ENCODE data around the gene PLD5.

Gene PLD5

DNA sequence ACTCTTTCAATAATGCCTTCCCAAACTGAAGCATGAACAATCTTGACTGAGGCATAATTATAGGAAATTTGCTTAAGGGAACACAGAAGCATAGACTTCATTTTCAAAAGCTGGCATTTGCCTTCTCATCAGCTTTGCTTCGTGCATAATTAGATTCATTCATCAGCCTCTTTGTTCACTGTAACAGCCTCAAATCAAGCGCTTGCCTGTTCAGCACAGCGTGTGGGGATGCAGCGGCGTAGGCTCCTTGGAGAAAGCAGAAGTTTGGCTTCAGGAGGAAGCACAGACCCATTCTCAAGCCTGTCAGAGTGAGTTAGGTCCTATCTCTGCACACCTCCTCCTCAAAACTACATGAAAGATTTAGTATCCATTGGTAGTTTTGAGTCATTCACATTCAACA, 279.2 kb downstream of the PLD5 start:
- no peaks in the 10 kb centered on the region for H3K27me3 ChIP-seq (replicated peaks; ENCODE audit: control insufficient read depth, insufficient read depth, low read length)
- no peak overlapping the region for H3K4me3 ChIP-seq (replicated peaks; ENCODE audit: low read depth, low read length)
- DNase-seq (ENCODE audit: extremely low read depth, insufficient read length): no peak
- no peaks in the 10 kb centered on the region for H3K36me3 ChIP-seq (ENCODE audit: control insufficient read depth, insufficient read depth, low read length)
- TF ChIP-seq, protein P1, sequence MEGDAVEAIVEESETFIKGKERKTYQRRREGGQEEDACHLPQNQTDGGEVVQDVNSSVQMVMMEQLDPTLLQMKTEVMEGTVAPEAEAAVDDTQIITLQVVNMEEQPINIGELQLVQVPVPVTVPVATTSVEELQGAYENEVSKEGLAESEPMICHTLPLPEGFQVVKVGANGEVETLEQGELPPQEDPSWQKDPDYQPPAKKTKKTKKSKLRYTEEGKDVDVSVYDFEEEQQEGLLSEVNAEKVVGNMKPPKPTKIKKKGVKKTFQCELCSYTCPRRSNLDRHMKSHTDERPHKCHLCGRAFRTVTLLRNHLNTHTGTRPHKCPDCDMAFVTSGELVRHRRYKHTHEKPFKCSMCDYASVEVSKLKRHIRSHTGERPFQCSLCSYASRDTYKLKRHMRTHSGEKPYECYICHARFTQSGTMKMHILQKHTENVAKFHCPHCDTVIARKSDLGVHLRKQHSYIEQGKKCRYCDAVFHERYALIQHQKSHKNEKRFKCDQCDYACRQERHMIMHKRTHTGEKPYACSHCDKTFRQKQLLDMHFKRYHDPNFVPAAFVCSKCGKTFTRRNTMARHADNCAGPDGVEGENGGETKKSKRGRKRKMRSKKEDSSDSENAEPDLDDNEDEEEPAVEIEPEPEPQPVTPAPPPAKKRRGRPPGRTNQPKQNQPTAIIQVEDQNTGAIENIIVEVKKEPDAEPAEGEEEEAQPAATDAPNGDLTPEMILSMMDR (IDR thresholded peaks at IDR 0.05; ENCODE audit: insufficient read depth, low read length, poor library complexity, severe bottlenecking): no peak

DNA sequence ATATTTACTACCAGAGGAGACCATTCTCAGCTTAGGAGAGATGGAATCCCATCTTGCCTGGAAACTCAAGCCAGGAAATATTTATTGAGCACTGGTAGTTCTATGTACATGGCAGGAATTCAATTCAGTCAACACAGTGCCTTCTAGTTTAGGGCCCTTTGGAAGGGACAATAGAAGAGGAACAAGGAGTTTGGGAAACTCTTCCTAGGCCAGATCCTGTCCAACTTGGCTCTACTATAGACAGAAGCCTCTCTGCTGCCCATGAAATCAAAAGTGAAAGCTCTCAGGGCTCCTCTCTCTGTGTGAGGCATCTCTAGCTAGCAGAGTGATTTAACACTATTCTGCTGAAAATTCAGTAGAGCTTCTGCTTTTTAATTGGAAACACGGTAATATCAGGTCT, 281.0 kb downstream of the PLD5 start:
- Histone ChIP-seq H3K4me3 (replicated peaks; ENCODE audit: low read depth, low read length) (no peak overlapping the region), H3K27me3 (replicated peaks; ENCODE audit: control insufficient read depth, insufficient read depth, low read length) (no peaks in the 10 kb centered on the region)
- TF ChIP-seq, protein P1 (IDR thresholded peaks at IDR 0.05; ENCODE audit: insufficient read depth, low read length, poor library complexity, severe bottlenecking): no peak

DNA sequence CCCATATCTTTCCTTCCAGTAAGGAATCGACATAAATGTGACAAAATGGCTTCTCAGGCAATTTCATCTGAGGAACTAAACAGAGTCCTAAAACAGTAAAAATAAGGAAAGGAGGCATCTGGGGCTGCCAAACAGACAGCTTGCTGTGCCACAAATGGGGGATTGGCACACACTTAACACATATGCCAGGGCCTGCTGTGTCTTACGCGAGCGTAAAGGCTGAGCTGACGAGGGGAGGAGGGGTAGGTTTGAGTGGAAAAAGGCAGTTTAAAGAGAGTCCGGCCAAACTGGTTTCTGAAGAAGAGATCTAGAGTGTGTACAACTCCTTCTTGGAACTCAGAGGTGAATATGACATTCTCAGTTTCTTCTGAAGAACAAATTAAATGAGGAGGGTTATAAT, 281.5 kb downstream of the PLD5 start:
- H3K4me3 ChIP-seq (replicated peaks; ENCODE audit: low read depth, low read length): no peak overlapping the region
- H3K36me3 ChIP-seq (ENCODE audit: control insufficient read depth, insufficient read depth, low read length): no peaks in the 10 kb centered on the region
- no peak for DNase-seq (ENCODE audit: extremely low read depth, insufficient read length)
- TF ChIP-seq, protein P1 (IDR thresholded peaks at IDR 0.05; ENCODE audit: insufficient read depth, low read length, poor library complexity, severe bottlenecking): no peak
- H3K27me3 ChIP-seq (replicated peaks; ENCODE audit: control insufficient read depth, insufficient read depth, low read length): no peaks in the 10 kb centered on the region

More for the DNA sequence above, 281.0 kb downstream of the PLD5 start:
- DNase-seq (ENCODE audit: extremely low read depth, insufficient read length): no peak
- no peaks in the 10 kb centered on the region for H3K36me3 ChIP-seq (ENCODE audit: control insufficient read depth, insufficient read depth, low read length)

DNA sequence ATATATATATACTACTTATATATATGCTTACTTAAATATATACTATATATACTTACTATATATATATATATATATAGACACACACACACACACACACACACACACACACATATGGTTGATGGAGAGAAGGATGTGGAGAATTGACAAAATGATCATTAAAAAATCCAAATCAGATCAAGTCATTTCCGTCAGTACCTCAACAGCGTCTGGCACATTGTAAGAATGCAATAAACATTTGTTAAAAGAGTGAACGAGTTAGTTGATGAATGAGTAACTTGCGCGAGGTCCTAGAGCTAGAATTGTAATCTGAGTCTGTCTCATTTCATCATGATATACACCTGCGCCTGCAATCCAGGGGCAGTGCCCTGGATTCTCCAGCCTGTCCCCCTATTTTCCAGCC, 282.6 kb downstream of the PLD5 start:
- no peak for DNase-seq (ENCODE audit: extremely low read depth, insufficient read length)
- Histone ChIP-seq H3K4me3 (replicated peaks; ENCODE audit: low read depth, low read length) (no peak overlapping the region), H3K27me3 (replicated peaks; ENCODE audit: control insufficient read depth, insufficient read depth, low read length) (no peaks in the 10 kb centered on the region), H3K36me3 (ENCODE audit: control insufficient read depth, insufficient read depth, low read length) (no peaks in the 10 kb centered on the region)
- TF ChIP-seq, protein P1 (IDR thresholded peaks at IDR 0.05; ENCODE audit: insufficient read depth, low read length, poor library complexity, severe bottlenecking): no peak

DNA sequence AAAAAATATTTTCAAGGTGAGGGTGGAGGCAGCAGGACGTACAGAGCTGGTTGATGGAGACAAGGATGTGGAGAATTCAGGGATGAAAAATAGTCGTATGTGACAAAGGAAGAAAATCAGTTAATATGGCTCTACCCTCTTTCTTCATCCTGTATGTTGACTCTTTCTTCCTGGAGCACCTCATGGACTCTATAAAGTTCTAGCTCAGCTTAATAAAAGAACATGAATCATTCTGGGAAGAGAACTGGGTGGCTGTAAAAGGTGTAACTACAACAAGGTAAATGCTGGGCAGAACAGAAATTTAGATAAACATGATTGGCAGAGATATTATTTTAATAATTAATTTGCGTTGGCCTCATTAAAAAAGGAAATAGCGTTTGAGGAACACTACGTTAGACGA, 283.8 kb downstream of the PLD5 start:
- Histone ChIP-seq H3K4me3 (replicated peaks; ENCODE audit: low read depth, low read length) (no peak overlapping the region), H3K36me3 (ENCODE audit: control insufficient read depth, insufficient read depth, low read length) (no peaks in the 10 kb centered on the region), H3K27me3 (replicated peaks; ENCODE audit: control insufficient read depth, insufficient read depth, low read length) (no peaks in the 10 kb centered on the region)
- no peak for DNase-seq (ENCODE audit: extremely low read depth, insufficient read length)
- TF ChIP-seq, protein P1 (IDR thresholded peaks at IDR 0.05; ENCODE audit: insufficient read depth, low read length, poor library complexity, severe bottlenecking): no peak

DNA sequence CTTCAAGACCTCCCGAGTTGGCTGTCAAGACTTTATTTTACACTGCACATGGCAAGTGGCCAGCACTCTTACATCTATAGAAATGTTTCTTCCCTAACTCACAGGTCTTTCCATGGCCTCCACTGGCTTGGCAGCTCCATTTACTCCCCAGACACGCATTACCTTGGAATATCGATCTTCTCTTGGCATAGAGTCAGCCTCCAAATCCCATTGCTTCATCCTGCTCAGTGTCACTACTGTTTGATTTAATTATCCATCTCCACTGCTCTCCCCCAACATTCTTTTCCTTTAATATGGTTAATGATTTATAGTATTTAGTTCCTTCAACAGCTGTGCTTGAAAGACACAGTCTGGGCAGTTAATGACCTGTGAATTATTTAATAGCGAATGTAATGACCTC, 284.4 kb downstream of the PLD5 start:
- Histone ChIP-seq H3K4me3 (replicated peaks; ENCODE audit: low read depth, low read length) (no peak overlapping the region), H3K36me3 (ENCODE audit: control insufficient read depth, insufficient read depth, low read length) (no peaks in the 10 kb centered on the region), H3K27me3 (replicated peaks; ENCODE audit: control insufficient read depth, insufficient read depth, low read length) (no peaks in the 10 kb centered on the region)
- DNase-seq (ENCODE audit: extremely low read depth, insufficient read length): no peak
- TF ChIP-seq, protein P1 (IDR thresholded peaks at IDR 0.05; ENCODE audit: insufficient read depth, low read length, poor library complexity, severe bottlenecking): no peak

Measured in GM06990 (cell line).